GM19240 (cell line): ENCODE data around the gene MOBP.
"Not testable (repeated sequence)": the region's sequence is repeated elsewhere in the genome, so short reads cannot be mapped to it uniquely, and the experiment has no call there.

Experiments used
- DNase-seq: peaks from one replicate; pipeline ENCODE4 v3.0.0; 2011; ENCODE audit warnings: low spot score; ENCODE audit not compliant: insufficient read length

The MOBP gene

DNA sequence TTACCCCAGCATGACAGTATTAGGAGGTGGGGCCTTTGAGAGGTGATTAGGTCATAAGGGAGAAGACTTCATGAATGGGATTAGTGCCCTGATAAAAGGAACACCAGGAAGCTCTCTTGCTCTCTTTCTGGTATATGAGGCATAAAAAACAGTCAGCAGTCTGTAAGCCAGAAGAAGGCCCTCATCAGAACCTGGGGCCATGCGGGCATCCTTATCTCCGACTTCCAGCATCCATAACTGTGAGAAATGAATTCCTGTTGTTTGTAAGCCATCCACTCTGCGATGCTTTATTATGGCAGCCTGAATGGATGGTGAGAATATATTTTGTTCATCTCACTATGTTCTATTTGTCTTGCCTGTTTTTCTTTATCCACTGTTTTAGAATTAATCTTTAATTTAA lies 17.7 kb upstream of the MOBP start:
- DNase-seq: no peak

DNA sequence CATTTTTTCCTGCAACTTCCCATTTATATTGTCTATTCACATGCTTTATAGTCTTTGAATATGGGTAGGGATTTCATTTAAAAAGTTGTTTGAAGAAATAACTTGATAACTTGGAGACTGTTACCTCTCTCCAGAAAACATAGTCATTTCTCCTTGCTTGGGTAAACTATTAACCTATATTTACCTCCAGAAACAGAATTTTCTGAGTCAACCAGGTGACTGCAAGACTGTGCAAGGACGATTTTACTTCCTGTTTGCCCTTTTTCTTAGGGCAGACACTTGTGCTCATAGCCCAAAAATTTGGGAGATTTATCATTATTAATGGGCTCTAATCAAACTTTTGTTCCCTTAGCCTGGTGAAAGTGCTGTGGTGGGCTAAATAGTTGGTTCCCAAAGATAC lies 14.3 kb upstream of the MOBP start:
- no peak for DNase-seq

DNA sequence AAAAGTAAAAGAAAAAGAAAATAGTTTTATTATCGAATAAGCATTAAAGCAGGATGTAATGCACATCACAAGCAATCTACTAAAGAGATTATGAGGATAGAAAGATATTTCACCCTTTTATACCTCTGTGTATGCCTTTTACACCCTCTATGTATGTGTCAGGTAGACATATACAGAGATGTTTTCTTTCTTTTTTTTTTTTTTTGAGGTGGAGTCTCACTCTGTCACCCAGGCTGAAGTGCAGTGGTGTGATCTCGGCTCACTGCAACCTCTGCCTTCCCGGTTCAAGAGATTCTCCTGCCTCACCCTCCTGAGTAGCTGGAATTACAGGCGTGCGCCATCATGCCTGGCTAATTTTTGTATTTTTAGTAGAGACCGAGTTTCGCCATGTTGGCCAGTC lies 13.6 kb upstream of the MOBP start:
- not testable (repeated sequence) for DNase-seq

DNA sequence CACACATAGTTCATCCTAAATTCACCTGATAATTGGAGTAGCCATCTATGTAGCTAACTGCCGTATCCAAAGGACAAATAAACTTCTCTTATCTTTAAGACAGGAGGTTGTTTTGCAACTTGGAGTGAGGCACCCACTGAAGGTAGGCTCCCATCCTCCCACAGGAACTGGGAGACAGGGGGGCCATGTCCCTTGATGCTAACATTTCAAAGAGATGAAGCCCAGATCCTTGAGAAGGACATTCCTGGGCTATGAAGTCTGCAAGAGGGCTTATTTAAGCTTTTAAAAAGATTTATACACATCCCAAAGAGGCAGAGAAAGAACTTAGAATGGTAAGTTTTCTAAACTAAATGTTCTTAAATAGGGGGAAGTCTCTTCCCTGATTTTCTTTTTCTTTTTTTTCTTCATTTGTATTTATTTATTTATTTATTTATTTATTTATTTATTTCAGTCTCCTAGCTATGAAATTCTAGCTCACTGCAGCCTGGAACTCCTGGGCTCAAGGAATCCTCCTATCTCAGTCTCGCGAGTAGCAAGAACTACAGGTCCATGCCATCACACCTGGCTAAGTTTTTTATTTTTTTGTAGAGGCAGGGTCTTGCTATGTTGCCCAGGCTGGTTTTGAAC lies 12.8 kb upstream of the MOBP start:
- DNase-seq: no peak

DNA sequence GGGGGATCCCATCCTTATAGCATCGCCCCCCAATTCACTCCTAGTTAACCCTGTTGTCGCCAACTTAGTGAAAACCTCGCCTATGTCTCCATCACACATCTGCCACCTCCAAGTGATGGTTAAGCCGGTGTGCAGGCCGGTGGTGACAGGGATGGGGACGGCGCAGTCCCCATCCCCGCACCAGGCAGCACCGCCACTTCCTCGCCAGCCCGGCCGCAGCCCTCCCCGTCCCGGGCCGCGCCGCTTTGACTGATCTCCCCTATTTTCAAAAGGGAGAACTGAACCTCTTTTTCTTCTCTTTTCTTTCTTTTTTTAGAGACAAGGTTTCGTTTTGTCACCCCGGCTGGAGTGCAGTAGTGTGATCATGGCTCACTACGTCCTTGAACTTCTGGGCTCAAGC lies 11.3 kb upstream of the MOBP start:
- no peak for DNase-seq

DNA sequence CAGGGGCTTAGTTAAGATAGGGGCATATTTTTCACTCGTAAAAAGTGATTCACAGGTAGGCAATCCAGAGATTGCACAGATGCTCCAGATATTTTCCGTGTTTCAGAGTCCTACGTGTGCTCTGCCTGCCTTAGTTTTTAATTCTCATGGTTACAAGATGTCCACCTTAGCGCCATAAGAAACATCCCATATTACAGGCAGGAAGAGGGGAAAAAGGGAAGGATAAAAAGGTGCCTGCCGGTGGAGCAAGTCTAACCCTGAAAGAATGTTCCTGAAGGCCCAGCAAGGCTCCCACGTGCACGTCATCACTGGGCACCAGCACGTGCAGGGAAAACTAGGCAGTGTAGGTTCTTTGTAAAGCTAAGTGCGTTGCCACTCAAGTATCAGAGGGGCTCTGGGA lies 10.1 kb upstream of the MOBP start:
- DNase-seq: no peak

DNA sequence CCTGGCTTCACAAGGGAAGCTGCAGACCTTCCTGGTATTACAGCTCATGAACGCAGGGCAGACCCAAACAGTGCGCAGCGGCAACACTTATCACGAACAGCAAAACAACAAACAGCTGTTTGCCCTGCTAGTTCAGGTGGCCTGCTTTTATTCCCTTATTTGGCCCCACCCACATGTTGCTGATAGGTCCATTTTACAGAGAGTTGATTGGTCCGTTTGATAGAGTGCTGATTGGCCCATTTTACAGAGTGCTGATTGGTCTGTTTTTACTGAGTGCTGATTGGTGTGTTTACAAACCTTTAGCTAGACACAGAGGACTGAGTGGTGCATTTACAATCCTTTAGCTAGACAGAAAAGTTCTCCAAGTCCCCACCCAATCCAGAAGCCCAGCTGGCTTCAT lies 8.9 kb upstream of the MOBP start:
- DNase-seq: not testable (repeated sequence)

DNA sequence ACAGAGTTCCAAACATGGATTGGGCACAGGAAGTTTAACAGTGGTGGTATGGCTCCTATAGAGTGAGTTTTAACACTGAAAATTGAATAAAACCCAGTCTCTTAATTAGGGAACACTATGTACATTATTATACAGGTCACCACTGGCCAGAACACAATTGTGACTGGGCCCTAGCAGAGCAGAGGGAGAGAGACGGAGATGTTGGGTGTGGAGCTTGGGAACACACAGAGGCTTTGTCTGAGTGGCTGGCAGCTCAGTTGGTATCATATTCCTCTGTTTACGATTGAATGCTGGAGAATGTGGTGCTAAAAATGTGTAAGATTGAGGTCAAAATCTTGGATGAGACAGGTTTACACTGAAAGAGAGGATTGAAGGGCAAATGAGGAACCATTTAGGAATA lies 6.8 kb upstream of the MOBP start:
- no peak for DNase-seq

DNA sequence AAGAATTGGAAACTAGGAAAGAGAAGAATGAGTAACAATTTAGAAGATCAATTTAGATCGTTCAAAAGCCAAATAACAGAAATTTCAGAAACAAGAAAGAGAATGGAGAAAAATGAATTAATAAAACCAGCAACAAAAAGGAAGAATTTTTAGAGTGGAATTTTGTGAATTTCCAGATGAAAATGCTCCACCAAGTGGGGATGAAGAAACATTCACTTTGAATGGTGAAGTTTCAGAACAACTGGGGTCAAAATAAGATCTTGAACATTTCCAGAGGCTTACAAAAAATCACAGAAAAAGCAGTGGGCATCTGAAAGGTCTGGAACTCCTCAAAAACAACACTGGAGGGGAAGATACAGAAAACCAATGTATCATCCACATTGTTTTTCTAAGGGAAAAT lies 4.2 kb upstream of the MOBP start:
- DNase-seq: no peak

DNA sequence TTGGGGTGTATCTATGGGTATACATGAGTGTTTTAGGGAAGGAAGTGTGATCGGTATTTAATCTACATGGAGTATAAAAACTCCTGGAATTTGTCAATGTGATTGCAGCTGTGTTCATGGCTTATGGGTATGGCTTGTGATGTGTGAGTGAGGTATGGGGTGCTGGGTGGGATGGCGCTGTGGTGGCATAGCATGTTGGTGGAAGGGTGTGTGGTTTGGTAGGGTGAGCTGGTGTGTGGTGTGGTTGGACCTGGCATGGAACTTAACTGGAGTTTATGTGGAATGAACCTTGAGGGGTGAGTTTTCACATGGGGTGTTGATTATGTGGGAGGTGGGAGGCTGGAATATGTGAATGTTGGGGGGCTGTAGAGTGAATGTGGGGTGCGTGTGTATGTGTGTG lies 492 bp upstream of the MOBP start:
- no peak for DNase-seq

DNA sequence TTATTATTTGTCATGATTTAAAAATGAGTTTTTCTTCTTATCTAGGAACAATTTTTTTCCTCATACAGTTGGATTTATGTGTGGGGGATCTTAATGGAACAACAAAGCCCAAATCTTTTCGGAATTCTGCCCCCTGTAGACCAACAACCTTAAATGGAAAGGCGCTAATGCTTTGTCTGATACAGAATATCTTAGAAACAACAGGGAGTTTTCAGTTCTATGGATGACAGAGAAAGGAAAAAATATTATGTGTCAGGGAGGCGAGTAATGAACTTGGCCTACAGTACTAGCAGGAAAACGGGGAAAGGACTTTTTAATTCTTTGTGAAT lies 592 bp downstream of the MOBP start:
- DNase-seq: no peak

DNA sequence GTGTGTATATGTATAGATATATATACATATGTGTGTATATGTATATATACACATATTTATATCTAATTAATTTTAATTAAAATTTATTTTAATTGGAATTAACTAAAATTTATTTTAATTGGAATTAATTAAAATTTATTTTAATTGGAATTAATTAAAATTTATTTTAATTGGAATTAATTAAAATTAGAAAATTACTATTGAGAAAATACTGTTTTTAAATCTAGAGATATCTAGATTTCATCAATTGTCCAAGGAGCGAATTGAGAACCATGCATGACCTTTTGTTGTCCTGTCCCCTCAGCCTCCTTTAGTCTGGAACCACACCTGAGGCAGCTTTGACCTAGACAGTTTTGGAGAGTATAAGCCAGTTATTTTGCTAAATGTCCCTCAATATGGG lies 1.8 kb downstream of the MOBP start:
- no peak for DNase-seq

DNA sequence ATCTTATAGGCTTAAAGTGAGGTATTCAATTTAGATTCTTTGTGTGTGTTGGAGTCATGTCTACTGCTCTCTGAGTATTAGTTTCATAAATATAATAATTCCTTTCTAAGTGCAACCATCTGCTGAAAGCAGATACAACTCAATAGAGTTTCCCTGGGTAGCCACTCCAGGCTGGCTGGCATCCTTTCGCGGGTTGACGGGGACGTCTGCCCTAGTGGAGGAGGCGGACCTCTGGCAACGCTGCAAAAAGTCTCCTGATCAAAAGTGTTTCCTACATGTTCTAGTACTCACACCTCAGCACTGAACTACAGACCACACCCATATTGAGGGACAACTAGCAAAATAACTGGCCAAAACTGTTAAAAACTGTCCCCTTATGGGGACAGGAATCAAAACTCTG lies 2.5 kb downstream of the MOBP start:
- DNase-seq: no peak

DNA sequence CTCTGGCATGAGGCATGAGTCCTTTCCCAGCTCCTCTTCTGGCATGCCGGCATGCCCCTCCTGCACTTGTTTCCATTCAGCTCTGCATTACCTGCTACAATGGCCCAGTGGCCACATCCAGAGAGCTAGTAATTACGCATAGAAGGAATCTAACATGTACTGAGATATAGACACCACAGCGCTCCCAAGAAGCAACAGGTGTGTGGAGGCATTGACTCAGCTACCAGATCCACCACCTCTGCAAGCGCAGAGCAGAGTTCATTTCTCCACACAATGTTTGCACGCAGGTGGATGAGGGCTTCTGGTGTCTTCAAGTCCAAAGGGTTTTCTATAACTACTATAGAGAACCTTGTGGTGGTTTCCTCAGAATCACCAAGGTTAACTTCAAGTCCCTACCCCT lies 4.2 kb downstream of the MOBP start:
- no peak for DNase-seq

DNA sequence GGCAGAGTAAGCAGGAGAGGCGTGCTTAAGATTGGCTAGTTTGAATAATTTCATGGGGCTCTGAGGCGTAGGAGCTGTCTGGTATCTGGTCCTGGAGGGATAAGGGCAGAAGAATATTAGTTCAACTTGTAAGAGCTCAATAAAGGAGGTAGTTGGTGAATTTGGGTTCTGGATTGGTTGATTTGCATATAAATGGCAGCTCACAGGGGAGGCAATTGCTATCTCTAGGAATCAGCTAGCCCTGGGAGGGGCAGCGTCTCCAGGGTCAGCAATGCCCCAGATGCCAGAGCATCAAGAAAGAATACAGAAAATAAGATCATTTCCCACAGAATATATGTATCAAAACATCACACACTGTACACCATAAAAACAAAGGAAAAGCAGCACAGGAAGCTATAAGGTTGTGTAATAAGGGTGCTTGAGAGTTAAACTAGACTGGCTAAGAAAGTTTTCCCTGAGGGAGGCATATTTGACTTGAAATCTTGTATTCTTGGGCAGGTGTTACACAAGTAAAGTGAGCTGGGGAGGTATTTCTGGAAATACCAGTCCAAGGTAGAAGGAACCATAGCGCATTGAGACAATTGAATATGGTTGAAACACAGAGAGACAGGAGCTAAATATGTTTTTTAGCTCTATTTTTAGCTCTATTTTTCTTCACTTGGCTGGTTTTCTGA lies 6.1 kb downstream of the MOBP start:
- no peak for DNase-seq

DNA sequence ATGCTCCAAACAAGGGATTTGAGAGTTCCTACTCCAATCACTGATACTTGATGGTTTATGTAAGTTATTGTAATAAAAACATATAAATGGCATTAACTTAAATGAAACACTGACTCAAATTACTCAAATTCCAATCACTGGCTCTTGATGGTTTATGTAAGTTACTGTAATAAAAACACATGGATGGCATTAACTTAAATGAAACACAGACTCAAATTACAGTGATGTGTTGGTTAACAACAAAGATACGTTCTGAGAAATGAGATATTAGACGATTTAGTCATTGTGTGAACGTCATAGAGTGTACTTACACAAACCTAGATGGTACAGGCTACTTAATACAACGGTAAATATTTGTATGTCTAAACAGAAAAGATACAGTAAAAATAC lies 6.6 kb downstream of the MOBP start:
- DNase-seq: no peak

DNA sequence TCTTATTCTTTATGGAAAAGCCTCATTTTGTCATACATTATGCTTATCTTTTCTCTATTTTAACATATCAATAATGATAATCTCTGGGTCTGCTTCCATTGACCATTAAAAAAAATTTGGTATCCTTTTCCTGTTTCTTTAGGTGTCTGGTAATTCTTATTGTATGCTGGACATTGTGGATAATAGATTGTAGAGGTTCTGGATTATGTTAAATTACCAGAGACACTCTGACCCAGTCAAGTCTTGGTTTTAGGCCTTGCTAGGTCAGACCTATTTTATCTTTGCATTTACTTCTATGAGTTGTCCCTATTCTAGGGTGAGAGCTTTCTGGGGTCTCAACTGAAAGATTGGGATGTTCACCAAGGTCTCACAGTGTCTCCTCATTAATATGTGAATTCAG lies 9.3 kb downstream of the MOBP start:
- no peak for DNase-seq

DNA sequence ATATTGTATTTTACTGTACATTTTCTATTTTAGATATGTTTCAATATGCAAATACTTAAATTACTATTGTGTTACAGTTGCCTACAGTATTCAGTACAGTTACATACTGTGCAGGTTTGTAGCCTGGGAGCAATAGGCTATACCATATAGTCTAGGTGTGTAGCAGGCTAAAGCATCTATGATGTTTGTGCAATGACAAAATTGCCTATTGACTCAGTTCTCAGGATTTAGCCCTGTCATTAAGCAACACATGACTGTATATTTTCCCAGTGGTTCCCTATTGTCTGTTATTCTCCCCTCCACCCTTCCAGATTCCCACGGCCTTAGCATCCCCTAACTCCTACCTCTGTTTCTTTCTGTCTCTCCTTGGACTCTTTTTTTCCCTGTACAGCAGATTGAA lies 10.7 kb downstream of the MOBP start:
- no peak for DNase-seq

DNA sequence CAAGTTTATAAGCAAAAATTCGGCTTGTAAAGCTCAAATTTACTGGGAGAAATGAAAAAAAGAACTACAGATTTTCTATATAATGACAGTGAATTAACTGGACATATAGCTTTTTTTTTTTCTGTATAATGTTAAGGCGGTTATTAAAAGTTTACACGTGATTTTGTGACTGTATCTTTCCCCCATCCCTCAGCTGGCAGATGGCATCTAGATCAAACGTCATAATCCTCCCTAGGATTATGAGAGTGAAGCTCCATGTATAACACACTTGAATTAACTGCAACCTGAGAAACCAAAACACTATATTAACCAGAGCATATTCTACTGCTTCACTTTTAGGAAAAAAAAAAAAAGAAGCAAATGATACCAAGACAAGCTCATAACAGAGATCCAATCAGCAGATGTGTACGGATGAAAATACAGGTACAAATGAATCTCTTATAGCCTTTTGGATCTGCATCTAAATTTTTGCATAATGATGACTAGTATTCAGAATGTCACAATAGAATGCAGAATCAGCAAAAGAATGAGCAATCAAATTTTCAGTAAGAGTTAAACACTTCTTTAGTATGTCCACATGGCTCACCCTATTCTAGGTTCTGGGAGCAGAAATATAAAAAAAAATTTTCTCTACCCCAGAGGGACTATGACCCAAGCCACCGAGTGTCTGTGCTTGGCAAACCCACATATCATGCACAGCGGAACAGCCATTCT lies 12.4 kb downstream of the MOBP start:
- no peak for DNase-seq

DNA sequence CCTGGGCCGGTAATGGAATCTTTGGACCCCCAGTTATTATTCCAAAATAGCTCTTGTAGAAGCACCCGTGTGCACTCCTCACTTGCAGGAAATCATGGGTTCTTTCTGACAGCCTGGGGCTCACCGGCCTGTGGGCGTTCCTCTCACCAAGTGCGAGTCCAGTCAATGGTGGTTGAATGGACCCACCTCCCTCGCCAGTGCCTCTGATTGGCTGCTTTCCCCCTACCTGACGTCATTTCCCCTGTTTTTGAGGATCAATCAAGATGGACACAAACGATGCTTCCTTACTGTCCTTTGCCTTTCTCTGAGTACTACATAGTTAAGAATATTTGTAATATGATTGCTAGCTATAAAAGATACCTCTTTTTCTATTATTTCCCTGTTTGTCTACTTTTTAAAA lies 18.1 kb downstream of the MOBP start:
- no peak for DNase-seq

DNA sequence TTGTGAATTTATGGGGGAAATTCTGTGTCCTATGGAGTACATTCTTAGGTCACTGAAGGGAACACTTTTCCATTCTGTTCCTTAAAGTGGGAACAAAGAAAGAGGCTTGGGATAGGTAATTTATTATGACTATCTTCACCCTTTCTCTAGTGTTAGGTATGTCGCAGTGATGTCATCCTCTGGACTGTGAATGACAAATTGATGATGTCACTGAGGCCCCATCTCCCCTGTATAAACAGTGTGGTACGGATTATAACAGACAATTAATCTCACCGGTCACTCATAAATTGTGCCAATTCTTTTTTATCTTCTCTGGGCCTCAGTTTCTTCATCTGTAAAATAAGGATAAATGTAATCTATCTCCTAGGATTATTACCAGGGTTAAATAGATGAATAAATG lies 23.5 kb downstream of the MOBP start:
- no peak for DNase-seq

DNA sequence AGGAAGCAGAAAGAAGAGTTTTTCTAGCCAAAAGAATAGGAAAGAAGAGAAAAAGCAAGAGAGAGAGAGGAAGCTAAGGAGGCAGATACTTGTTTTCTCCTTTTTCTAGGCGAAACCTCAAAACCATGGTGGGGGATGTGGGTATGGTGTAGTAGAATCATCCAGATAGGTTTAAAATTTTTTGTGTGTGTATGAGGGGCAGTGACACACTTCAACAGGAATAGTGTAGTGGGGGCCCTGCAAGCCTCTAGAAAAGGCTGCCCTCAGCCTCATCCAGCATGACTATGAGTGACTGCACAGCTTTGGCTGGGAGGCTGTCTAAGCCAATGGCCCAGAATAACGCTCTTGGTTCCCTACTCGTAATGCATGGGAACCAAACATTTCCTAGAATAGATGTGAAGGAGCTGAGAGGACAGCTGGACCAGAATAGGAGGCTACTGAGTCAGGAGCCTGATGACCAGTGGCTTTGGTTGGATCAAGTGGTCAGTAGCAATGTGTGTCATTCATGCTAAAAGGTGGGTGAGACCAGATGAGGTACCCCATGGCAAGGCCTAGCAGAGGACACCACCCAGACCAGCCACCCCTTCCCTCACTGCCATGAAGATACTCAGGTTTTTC lies 24.4 kb downstream of the MOBP start:
- no peak for DNase-seq

DNA sequence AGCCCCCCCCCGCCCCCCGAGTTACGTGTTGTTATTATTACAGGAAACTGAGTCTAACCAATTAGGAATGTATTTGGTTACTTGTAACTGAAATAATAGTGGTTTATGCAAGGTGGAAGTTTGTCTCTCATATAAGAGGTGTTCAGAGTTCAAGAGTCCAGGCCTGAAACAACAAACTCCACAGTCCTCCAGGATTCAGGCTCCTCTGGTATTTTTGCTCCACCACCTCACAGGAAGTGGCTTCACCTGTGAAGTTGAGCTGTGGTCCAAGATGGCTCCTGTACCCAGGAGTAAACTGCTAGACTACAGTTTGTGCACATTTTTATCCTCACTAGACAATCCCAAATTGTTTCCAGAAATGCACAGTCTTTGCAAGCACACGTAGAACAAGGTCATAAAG lies 27.3 kb downstream of the MOBP start:
- no peak for DNase-seq
